GM23338 (cell line): ENCODE results near the gene FTHL17. TPM values are rescaled to one million over a fixed set of nuclear protein-coding genes. Genes with fewer than 3 reads are reported as not detected.

ENCODE experiments used
- ATAC-seq: fragments of 200-7000 bp; cut with Tn5 transposase; 3 replicates; pipeline ENCODE4 v1.9.1; 2020
- DNase-seq: peaks from one replicate; pipeline ENCODE4 v3.0.0-alpha.2; 2015; ENCODE audit warnings: low spot score
- H2AFZ ChIP-seq: fragments of 200-600 bp; sonication (generic); 2 replicates; pipeline ENCODE4 v1.8.0; 2016; ENCODE audit warnings: antibody characterized with exemption, mild to moderate bottlenecking, moderate library complexity
- H3F3A ChIP-seq: fragments of 200-600 bp; sonication (generic); replicated peaks from 2 replicates; pipeline ENCODE4 v1.8.0; 2017; ENCODE audit warnings: antibody characterized with exemption, mixed run types, low read depth
- H3K27ac ChIP-seq: fragments of 200-600 bp; sonication (generic); 2 replicates; pipeline ENCODE4 v1.6.1; 2016; ENCODE audit warnings: low read depth
- H3K27me3 ChIP-seq: fragments of 200-600 bp; sonication (generic); 2 replicates; pipeline ENCODE4 v1.8.0; 2016; ENCODE audit warnings: mild to moderate bottlenecking, mixed run types, moderate library complexity; ENCODE audit not compliant: insufficient read depth
- H3K36me3 ChIP-seq: fragments of 200-600 bp; sonication (generic); 2 replicates; pipeline ENCODE4 v1.8.0; 2016; ENCODE audit warnings: mild to moderate bottlenecking; ENCODE audit not compliant: insufficient read depth
- H3K4me1 ChIP-seq: fragments of 200-600 bp; sonication (generic); 2 replicates; pipeline ENCODE4 v1.8.0; 2016; ENCODE audit warnings: mild to moderate bottlenecking, moderate library complexity; ENCODE audit not compliant: insufficient read depth
- H3K4me2 ChIP-seq: fragments of 200-600 bp; sonication (generic); 2 replicates; pipeline ENCODE4 v1.7.1; 2017; ENCODE audit warnings: mixed run types
- H3K4me3 ChIP-seq: fragments of 200-600 bp; sonication (generic); 2 replicates; pipeline ENCODE4 v1.6.1; 2016; ENCODE audit warnings: mixed run types
- H3K79me2 ChIP-seq: fragments of 200-600 bp; sonication (generic); replicated peaks from 2 replicates; pipeline ENCODE4 v1.8.0; 2017; ENCODE audit warnings: mild to moderate bottlenecking; ENCODE audit not compliant: insufficient read depth
- H3K9me2 ChIP-seq: fragments of 200-600 bp; sonication (generic); 2 replicates; pipeline ENCODE4 v1.8.0; 2017; ENCODE audit not compliant: insufficient read depth
- H4K20me1 ChIP-seq: fragments of 200-600 bp; sonication (generic); replicated peaks from 2 replicates; pipeline ENCODE4 v1.8.0; 2017; ENCODE audit warnings: mild to moderate bottlenecking; ENCODE audit not compliant: insufficient read depth
- H3K27ac Mint-ChIP-seq: 2 replicates; pipeline ENCODE4 v1.8.0; 2020; ENCODE audit warnings: inconsistent platforms, mild to moderate bottlenecking, moderate library complexity, mixed read lengths
- H3K27me3 Mint-ChIP-seq: 3 replicates; pipeline ENCODE4 v1.8.0; 2022; ENCODE audit warnings: low read depth, mild to moderate bottlenecking, moderate library complexity, mixed read lengths, inconsistent platforms; ENCODE audit not compliant: insufficient read depth, poor library complexity
- H3K36me3 Mint-ChIP-seq: 3 replicates; pipeline ENCODE4 v1.8.0; 2021; ENCODE audit warnings: low read depth, mild to moderate bottlenecking, inconsistent platforms, moderate library complexity, mixed read lengths
- H3K4me1 Mint-ChIP-seq: 3 replicates; pipeline ENCODE4 v1.8.0; 2020; ENCODE audit warnings: mild to moderate bottlenecking, inconsistent platforms, mixed read lengths
- H3K4me3 Mint-ChIP-seq: 3 replicates; pipeline ENCODE4 v1.8.0; 2021; ENCODE audit warnings: moderate library complexity, mild to moderate bottlenecking, inconsistent platforms, mixed read lengths
- H3K9me3 Mint-ChIP-seq: 3 replicates; pipeline ENCODE4 v1.8.0; 2020; ENCODE audit warnings: moderate library complexity, mild to moderate bottlenecking, inconsistent platforms, mixed read lengths
- CREB1 ChIP-seq: fragments of 250-450 bp; sonication (Bioruptor Pico); IDR thresholded peaks from 2 replicates; pipeline ENCODE4 v1.5.0; 2020; ENCODE audit warnings: low read depth, mild to moderate bottlenecking, moderate library complexity
- ETS1 ChIP-seq: IDR thresholded peaks from 2 replicates; pipeline ENCODE4 v1.6.1; 2016; ENCODE audit warnings: antibody characterized with exemption
- EZH2 ChIP-seq: fragments of 200-600 bp; sonication (generic); IDR thresholded peaks from one replicate; pipeline ENCODE4 v1.8.0; 2017; ENCODE audit warnings: antibody characterized with exemption, mild to moderate bottlenecking, low read depth; ENCODE audit not compliant: unreplicated experiment
- NANOG ChIP-seq: IDR thresholded peaks from 2 replicates; pipeline ENCODE4 v1.6.1; 2016; ENCODE audit warnings: antibody characterized with exemption, borderline replicate concordance
- POLR2AphosphoS5 ChIP-seq: IDR thresholded peaks from 2 replicates; pipeline ENCODE4 v1.6.1; 2016; ENCODE audit warnings: antibody characterized with exemption, low read depth
- REST ChIP-seq: IDR thresholded peaks from one replicate; pipeline ENCODE4 v1.6.1; 2018; ENCODE audit warnings: antibody characterized with exemption; ENCODE audit not compliant: unreplicated experiment
- STAT1 ChIP-seq: IDR thresholded peaks from one replicate; pipeline ENCODE4 v1.6.1; 2016; ENCODE audit warnings: antibody characterized with exemption; ENCODE audit not compliant: unreplicated experiment
- ZNF114 ChIP-seq: fragments of 250-450 bp; sonication (Bioruptor Pico); IDR thresholded peaks from 2 replicates; pipeline ENCODE4 v1.5.0; 2020; ENCODE audit warnings: mild to moderate bottlenecking, moderate library complexity
- ZNF331 ChIP-seq: fragments of 250-450 bp; sonication (Bioruptor Pico); IDR thresholded peaks from 2 replicates; pipeline ENCODE4 v1.5.0; 2020; ENCODE audit warnings: low read depth, mild to moderate bottlenecking, moderate library complexity
- polyA plus RNA-seq: library from polyadenylated mRNA; unstranded; fragments of >200 nt; fragmentation: Nextera tagmentation; extraction: Ambion mirVana; gene quantifications from 2 replicates; pipeline ENCODE4 v1.2.1, GENCODE V29; 2016
- total RNA-seq: library from RNA; depleted of rRNA; stranded (reverse); fragments of >200 nt; shearing (Covaris generic); gene quantifications from 2 replicates; pipeline ENCODE4 v1.2.3, GENCODE V29; 2014
- TF ChIP-seq, protein P1 (sequence below), 2 experiments: fragments of 200-600 bp in 1 of 2; sonication (generic) in 1 of 2; conservative IDR thresholded peaks; 2 replicates each; pipeline versions ENCODE4 v1.5.1 to v1.6.1; 2016 to 2017; ENCODE audit warnings: antibody characterized with exemption in 2 of 2, low read depth in 2 of 2, mild to moderate bottlenecking in 2 of 2, moderate library complexity in 1 of 2

FTHL17 gene
- total and polyA plus RNA-seq, 2 experiments from 2014 or later, result not detected

DNA sequence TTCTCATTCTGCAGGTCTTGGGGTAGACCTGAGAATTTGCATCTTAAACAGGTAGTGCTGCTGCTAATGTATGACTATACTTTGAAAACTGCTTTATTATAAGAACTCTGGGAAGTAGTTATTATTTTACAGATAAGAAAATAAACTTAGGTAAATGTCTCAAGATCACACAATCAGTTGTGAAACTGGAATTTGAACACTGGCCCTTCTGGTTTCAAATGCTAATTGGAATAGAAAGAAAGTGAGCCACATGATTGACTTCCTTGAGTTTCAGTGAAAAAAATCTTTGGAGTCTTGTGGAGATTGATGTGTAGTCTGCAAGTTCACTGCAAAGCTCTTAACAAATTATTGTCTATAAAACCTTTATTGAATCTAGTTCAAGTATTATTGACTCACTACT is 44.5 kb downstream of the FTHL17 start:
- H3K36me3 Mint-ChIP-seq, result no peaks in the 10 kb centered on the region
- ATAC-seq (no peak), DNase-seq (no peak)
- H3K4me3 Mint-ChIP-seq, result no peak overlapping the region
- H3K27ac Mint-ChIP-seq, result no peak overlapping the region
- H3K27ac ChIP-seq, result no peak overlapping the region
- H3K4me3 ChIP-seq, result no peak overlapping the region
- TF ChIP-seq REST (no peak), NANOG (no peak), ZNF114 (no peak), STAT1 (no peak), POLR2AphosphoS5 (no peak), CREB1 (CRISPR knock-in tag) (no peak), ETS1 (no peak)
- TF ChIP-seq, protein P1, sequence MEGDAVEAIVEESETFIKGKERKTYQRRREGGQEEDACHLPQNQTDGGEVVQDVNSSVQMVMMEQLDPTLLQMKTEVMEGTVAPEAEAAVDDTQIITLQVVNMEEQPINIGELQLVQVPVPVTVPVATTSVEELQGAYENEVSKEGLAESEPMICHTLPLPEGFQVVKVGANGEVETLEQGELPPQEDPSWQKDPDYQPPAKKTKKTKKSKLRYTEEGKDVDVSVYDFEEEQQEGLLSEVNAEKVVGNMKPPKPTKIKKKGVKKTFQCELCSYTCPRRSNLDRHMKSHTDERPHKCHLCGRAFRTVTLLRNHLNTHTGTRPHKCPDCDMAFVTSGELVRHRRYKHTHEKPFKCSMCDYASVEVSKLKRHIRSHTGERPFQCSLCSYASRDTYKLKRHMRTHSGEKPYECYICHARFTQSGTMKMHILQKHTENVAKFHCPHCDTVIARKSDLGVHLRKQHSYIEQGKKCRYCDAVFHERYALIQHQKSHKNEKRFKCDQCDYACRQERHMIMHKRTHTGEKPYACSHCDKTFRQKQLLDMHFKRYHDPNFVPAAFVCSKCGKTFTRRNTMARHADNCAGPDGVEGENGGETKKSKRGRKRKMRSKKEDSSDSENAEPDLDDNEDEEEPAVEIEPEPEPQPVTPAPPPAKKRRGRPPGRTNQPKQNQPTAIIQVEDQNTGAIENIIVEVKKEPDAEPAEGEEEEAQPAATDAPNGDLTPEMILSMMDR (conservative IDR thresholded peaks at IDR 0.05; ENCODE audit: low read depth in 2 of 2), result no peak
- H3K27me3 Mint-ChIP-seq, result no peaks in the 10 kb centered on the region
- H3F3A ChIP-seq, result no peaks in the 10 kb centered on the region
- H3K79me2 ChIP-seq, result no peaks in the 10 kb centered on the region
- no peaks in the 10 kb centered on the region for H3K36me3 ChIP-seq
- H3K4me1 ChIP-seq, result no peaks in the 10 kb centered on the region
- H2AFZ ChIP-seq, result no peak overlapping the region
- H3K9me3 Mint-ChIP-seq, result no peaks in the 10 kb centered on the region
- no peaks in the 10 kb centered on the region for H4K20me1 ChIP-seq
- H3K4me1 Mint-ChIP-seq, result no peaks in the 10 kb centered on the region
- H3K27me3 ChIP-seq, result no peaks in the 10 kb centered on the region
- no peak overlapping the region for H3K4me2 ChIP-seq
- no peaks in the 10 kb centered on the region for H3K9me2 ChIP-seq

GRCh38 chrX:31024866-31025265 is 47.0 kb downstream of the FTHL17 start:
- Mint-ChIP-seq H3K27me3 (no peaks in the 10 kb centered on the region), H3K36me3 (no peaks in the 10 kb centered on the region), H3K9me3 (no peaks in the 10 kb centered on the region), H3K4me1 (no peaks in the 10 kb centered on the region), H3K4me3 (no peak overlapping the region), H3K27ac (no peak overlapping the region)
- Histone ChIP-seq H3K79me2 (no peaks in the 10 kb centered on the region), H3F3A (no peaks in the 10 kb centered on the region), H3K27me3 (no peaks in the 10 kb centered on the region), H3K9me2 (no peaks in the 10 kb centered on the region), H3K4me2 (no peak overlapping the region), H3K27ac (no peak overlapping the region), H4K20me1 (no peaks in the 10 kb centered on the region), H2AFZ (no peak overlapping the region), H3K4me3 (no peak overlapping the region), H3K4me1 (no peaks in the 10 kb centered on the region), H3K36me3 (no peaks in the 10 kb centered on the region)
- ATAC-seq, result no peak
- no peak for DNase-seq
- TF ChIP-seq ZNF114, result no peak
- no peak for TF ChIP-seq POLR2AphosphoS5
- no peak for TF ChIP-seq CREB1 (CRISPR knock-in tag)
- no peak for TF ChIP-seq ZNF331 (CRISPR knock-in tag)
- TF ChIP-seq NANOG, result no peak
- no peak for TF ChIP-seq REST
- TF ChIP-seq EZH2, result no peak
